Neural progenitor cell (in vitro differentiated cells): ENCODE results near the gene FSTL4. TPM values are rescaled to one million over a fixed set of nuclear protein-coding genes. Genes with fewer than 3 reads are reported as not detected.

Experiments used
- DNase-seq: peaks from one replicate; pipeline ENCODE4 v3.0.0-alpha.2; 2016; ENCODE audit warnings: low spot score
- H2AFZ ChIP-seq: fragments of 200-600 bp; sonication (generic); replicated peaks from 2 replicates; pipeline ENCODE4 v1.6.1; 2016; ENCODE audit warnings: antibody characterized with exemption
- H3F3A ChIP-seq: fragments of 200-600 bp; sonication (generic); 2 replicates; pipeline ENCODE4 v1.6.1; 2016; ENCODE audit warnings: antibody characterized with exemption, low read depth
- H3K27ac ChIP-seq: fragments of 200-600 bp; sonication (generic); 2 replicates; pipeline ENCODE4 v1.5.1; 2016; ENCODE audit warnings: mild to moderate bottlenecking
- H3K27me3 ChIP-seq: fragments of 200-600 bp; sonication (generic); 2 replicates; pipeline ENCODE4 v1.6.1; 2016; ENCODE audit warnings: mild to moderate bottlenecking, moderate library complexity
- H3K36me3 ChIP-seq: fragments of 200-600 bp; sonication (generic); 2 replicates; pipeline ENCODE4 v1.5.1; 2016
- H3K4me1 ChIP-seq: fragments of 200-600 bp; sonication (generic); 2 replicates; pipeline ENCODE4 v1.6.1; 2016; ENCODE audit warnings: mixed run types
- H3K4me2 ChIP-seq: fragments of 200-600 bp; sonication (generic); 2 replicates; pipeline ENCODE4 v1.6.1; 2016
- H3K4me3 ChIP-seq: fragments of 200-600 bp; sonication (generic); 2 replicates; pipeline ENCODE4 v1.5.1; 2016
- H3K79me2 ChIP-seq: fragments of 200-600 bp; sonication (generic); 2 replicates; pipeline ENCODE4 v1.6.1; 2016; ENCODE audit warnings: low read depth
- H3K9ac ChIP-seq: fragments of 200-600 bp; sonication (generic); 2 replicates; pipeline ENCODE4 v1.6.1; 2016
- H3K9me3 ChIP-seq: fragments of 200-600 bp; sonication (generic); 2 replicates; pipeline ENCODE4 v1.5.1; 2016; ENCODE audit warnings: low read depth
- H4K20me1 ChIP-seq: fragments of 200-600 bp; sonication (generic); 2 replicates; pipeline ENCODE4 v1.6.1; 2016; ENCODE audit warnings: low read depth
- H3K27ac Mint-ChIP-seq: 3 replicates; pipeline ENCODE4 v1.8.0; 2021; ENCODE audit warnings: mixed read lengths
- H3K27me3 Mint-ChIP-seq: 2 replicates; pipeline ENCODE4 v1.8.0; 2022; ENCODE audit warnings: low read depth, mild to moderate bottlenecking, inconsistent platforms, moderate library complexity, mixed read lengths; ENCODE audit not compliant: insufficient read depth
- H3K36me3 Mint-ChIP-seq: 3 replicates; pipeline ENCODE4 v1.8.0; 2021; ENCODE audit warnings: mixed read lengths
- H3K4me1 Mint-ChIP-seq: 3 replicates; pipeline ENCODE4 v1.8.0; 2021; ENCODE audit warnings: mixed read lengths
- H3K4me3 Mint-ChIP-seq: 3 replicates; pipeline ENCODE4 v1.8.0; 2021; ENCODE audit warnings: mild to moderate bottlenecking, moderate library complexity, mixed read lengths
- H3K9me3 Mint-ChIP-seq: 3 replicates; pipeline ENCODE4 v1.8.0; 2020; ENCODE audit warnings: mixed read lengths
- CTCF ChIP-seq: fragments of 200-600 bp; sonication (generic); IDR thresholded peaks from 2 replicates; pipeline ENCODE4 v1.5.1; 2017; ENCODE audit warnings: antibody characterized with exemption, mild to moderate bottlenecking
- EZH2 ChIP-seq: fragments of 200-600 bp; sonication (generic); IDR thresholded peaks from 2 replicates; pipeline ENCODE4 v1.6.1; 2017; ENCODE audit warnings: antibody characterized with exemption, mild to moderate bottlenecking, moderate library complexity
- EZH2phosphoT487 ChIP-seq: fragments of 200-600 bp; sonication (generic); IDR thresholded peaks from 2 replicates; pipeline ENCODE4 v1.6.1; 2017; ENCODE audit warnings: antibody characterized with exemption
- total RNA-seq: library from RNA; depleted of rRNA; stranded (reverse); fragments of >200 nt; gene quantifications from 2 replicates; pipeline ENCODE4 v1.2.3, GENCODE V29; 2015; ENCODE audit warnings: low replicate concordance

FSTL4 gene
- total RNA-seq, 1 donor from 2014 or later = 0.95 TPM

DNA sequence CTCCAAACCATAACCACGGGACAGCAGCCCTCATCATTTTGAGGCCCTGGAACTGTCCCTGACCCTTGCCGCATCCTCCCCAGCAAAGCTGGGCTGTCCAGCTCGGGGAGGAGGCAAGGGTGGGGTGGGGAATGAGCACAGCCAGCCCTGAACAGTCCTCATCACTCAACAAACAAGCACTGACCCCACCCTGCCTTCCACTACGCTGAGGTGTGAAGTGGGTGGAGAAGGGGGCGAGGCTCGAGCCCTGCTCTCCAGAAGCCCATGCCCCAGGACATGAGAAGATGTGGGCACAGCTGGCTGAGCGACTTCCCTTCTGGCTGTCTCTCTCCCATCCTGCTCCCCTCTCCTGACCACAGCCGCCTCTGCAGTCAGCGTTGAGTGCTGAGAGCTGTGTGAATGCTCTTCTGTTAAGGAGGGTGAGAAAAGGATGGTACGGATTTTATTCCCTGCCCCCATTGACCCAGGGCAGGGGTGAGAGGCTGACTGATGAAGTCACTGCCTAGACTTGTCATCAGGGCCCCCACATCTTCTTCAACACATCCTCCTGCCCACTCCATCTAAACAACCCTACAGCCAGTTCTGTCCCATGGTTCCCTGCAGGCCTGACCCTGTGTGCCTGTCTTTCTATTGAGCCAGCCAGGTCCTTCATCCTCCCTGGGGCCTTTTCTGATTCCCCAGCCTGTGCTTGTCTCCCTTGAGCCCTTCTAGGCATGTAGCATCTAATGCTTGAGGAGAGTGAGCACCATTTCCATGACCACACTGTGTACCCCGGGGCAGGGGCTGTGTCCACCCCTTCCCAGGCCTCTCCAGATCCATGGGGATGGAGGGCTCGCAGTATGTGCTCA, 276.0 kb downstream of the FSTL4 start:
- no peak for TF ChIP-seq EZH2phosphoT487
- no peak for TF ChIP-seq EZH2
- no peak for TF ChIP-seq CTCF
- Histone ChIP-seq H3K79me2 (no peaks in the 10 kb centered on the region), H3K27me3 (no peaks in the 10 kb centered on the region), H2AFZ (no peak overlapping the region), H3K36me3 (no peaks in the 10 kb centered on the region), H3F3A (peaks cover 2% of the 10 kb centered on the region), H3K9me3 (no peaks in the 10 kb centered on the region), H3K4me1 (peaks cover 8% of the 10 kb centered on the region), H3K9ac (no peak overlapping the region), H3K4me3 (no peak overlapping the region), H3K27ac (no peak overlapping the region), H3K4me2 (no peak overlapping the region), H4K20me1 (no peaks in the 10 kb centered on the region)
- Mint-ChIP-seq H3K36me3 (no peaks in the 10 kb centered on the region), H3K27me3 (no peaks in the 10 kb centered on the region), H3K4me1 (peaks cover 34% of the 10 kb centered on the region), H3K9me3 (no peaks in the 10 kb centered on the region), H3K27ac (no peak overlapping the region), H3K4me3 (no peak overlapping the region)
- no peak for DNase-seq

- DNase-seq = no peak
- no peak overlapping the region for H3K9ac ChIP-seq
- H3K4me1 Mint-ChIP-seq = peaks cover 26% of the 10 kb centered on the region
- no peak overlapping the region for H3K27ac ChIP-seq
- H3K27ac Mint-ChIP-seq = peak overlapping the region; percentile 52
- H3K4me2 ChIP-seq = no peak overlapping the region
- H4K20me1 ChIP-seq = no peaks in the 10 kb centered on the region
- H3K9me3 ChIP-seq = no peaks in the 10 kb centered on the region
- H3K36me3 ChIP-seq = no peaks in the 10 kb centered on the region
- no peak overlapping the region for H2AFZ ChIP-seq
- peaks cover 5% of the 10 kb centered on the region for H3F3A ChIP-seq
- no peaks in the 10 kb centered on the region for H3K9me3 Mint-ChIP-seq
- no peaks in the 10 kb centered on the region for H3K36me3 Mint-ChIP-seq
- no peak overlapping the region for H3K4me3 ChIP-seq
- no peaks in the 10 kb centered on the region for H3K27me3 ChIP-seq
- H3K27me3 Mint-ChIP-seq = no peaks in the 10 kb centered on the region
- TF ChIP-seq EZH2 = no peak
- TF ChIP-seq CTCF = no peak
- TF ChIP-seq EZH2phosphoT487 = no peak
- no peak overlapping the region for H3K4me3 Mint-ChIP-seq
- H3K79me2 ChIP-seq = no peaks in the 10 kb centered on the region
- peaks cover 8% of the 10 kb centered on the region for H3K4me1 ChIP-seq
These were observed 277.3 kb downstream of the FSTL4 start for GRCh38 chr5:133334796-133335639.

GRCh38 chr5:133333326-133334150, 278.8 kb downstream of the FSTL4 start:
- no peak overlapping the region for H2AFZ ChIP-seq
- no peak overlapping the region for H3K4me2 ChIP-seq
- no peaks in the 10 kb centered on the region for H3K79me2 ChIP-seq

More at GRCh38 chr5:133333326-133334150, 278.8 kb downstream of the FSTL4 start:
- Histone ChIP-seq H3K9me3 (no peaks in the 10 kb centered on the region), H3K9ac (no peak overlapping the region), H3F3A (peaks cover 5% of the 10 kb centered on the region), H3K4me1 (peaks cover 8% of the 10 kb centered on the region), H4K20me1 (no peaks in the 10 kb centered on the region), H3K36me3 (no peaks in the 10 kb centered on the region), H3K27ac (no peak overlapping the region), H3K4me3 (no peak overlapping the region), H3K27me3 (no peaks in the 10 kb centered on the region)
- Mint-ChIP-seq H3K9me3 (no peaks in the 10 kb centered on the region), H3K4me1 (peaks cover 26% of the 10 kb centered on the region), H3K36me3 (no peaks in the 10 kb centered on the region), H3K4me3 (no peak overlapping the region), H3K27me3 (no peaks in the 10 kb centered on the region), H3K27ac (peak overlapping the region; percentile 6)
- no peak for DNase-seq
- no peak for TF ChIP-seq CTCF
- TF ChIP-seq EZH2 = no peak
- TF ChIP-seq EZH2phosphoT487 = no peak
